C4-2B (cell line): ENCODE results near the gene NOVA2.

ENCODE experiments used
- CTCF ChIP-seq: fragments of 450-650 bp; conservative IDR thresholded peaks from 2 replicates; pipeline ENCODE4 v1.5.1; 2017; ENCODE audit warnings: mild to moderate bottlenecking
- ZFX ChIP-seq: fragments of 450-650 bp; IDR thresholded peaks from 2 replicates; pipeline ENCODE4 v1.6.1; 2017

DNA sequence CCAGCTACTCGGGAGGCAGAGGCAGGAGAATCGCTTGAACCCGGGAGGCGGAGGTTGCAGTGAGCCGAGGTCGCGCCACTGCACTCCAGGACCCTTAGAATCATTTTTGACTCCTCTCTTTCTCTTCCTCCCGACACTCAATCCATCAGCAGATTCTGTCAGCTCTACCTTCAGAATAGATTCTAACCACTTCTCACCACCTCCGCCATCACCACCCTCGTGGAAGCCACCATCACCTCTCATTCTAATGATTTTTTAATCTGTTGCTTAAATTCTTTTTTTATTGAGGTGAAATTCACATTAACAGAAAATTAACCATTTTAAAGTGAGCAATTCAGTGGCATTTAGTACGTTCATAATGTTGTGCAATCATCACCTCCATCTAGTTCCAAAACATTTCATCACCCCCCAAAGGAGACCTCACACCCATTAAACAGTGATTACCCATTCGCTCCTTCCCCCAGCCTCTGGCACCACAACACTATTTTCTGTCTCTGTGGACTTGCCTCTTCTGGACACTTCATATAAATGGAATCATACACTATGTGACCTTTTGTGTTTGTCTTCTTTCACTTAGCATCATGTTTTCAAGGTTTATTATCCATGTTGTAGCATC, 16.6 kb upstream of the NOVA2 start:
- TF ChIP-seq CTCF: no peak
- no peak for TF ChIP-seq ZFX
